ENCODE measurements around the gene THRSP.
"Not testable (repeated sequence)": the region's sequence is repeated elsewhere in the genome, so short reads cannot be mapped to it uniquely, and the experiment has no call there.

THRSP gene, protein sequence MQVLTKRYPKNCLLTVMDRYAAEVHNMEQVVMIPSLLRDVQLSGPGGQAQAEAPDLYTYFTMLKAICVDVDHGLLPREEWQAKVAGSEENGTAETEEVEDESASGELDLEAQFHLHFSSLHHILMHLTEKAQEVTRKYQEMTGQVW

GRCh38 chr11:78063440-78064181 lies at the start of gene THRSP:
Gene THRSP, plus strand, starts transcription at chr11:78063861. Its CDS starts 21 bp downstream, at chr11:78063882.
- in situ Hi-C loops (cut with HindIII; ENCODE audit: low pct_ligation_motif_present, low pct_unique_long_range_greater_than_20kb, low sequenced_read_pairs), result no loop called here
- no peak for DNase-seq

GRCh38 chr11:78014937-78015520 lies 48.6 kb upstream of the THRSP start:
- DNase-seq; in situ Hi-C loops (cut with HindIII; ENCODE audit: low pct_ligation_motif_present, low pct_unique_long_range_greater_than_20kb, low sequenced_read_pairs): not testable (repeated sequence)

DNA sequence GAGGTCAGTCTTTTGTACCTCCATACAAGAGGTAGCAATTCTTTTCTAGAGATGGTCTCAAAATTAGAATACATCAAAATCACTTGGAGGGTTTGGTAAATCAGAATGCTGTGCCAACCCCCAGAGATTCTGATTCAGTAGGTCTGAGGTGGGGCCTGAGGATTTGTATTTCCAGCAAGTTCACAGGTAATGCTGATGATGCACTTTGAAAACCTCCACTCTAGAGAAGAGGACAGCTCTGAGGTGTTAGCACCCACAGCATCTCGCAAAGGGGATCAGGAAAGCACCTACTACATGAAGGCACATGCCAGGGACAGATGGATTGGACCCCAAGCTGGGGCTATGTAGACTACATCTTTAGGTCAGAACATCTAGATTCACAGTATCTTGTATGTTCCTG lies 47.8 kb upstream of the THRSP start:
- in situ Hi-C loops (cut with HindIII; ENCODE audit: low pct_ligation_motif_present, low pct_unique_long_range_greater_than_20kb, low sequenced_read_pairs), result no loop called here
- no peak for DNase-seq

DNA sequence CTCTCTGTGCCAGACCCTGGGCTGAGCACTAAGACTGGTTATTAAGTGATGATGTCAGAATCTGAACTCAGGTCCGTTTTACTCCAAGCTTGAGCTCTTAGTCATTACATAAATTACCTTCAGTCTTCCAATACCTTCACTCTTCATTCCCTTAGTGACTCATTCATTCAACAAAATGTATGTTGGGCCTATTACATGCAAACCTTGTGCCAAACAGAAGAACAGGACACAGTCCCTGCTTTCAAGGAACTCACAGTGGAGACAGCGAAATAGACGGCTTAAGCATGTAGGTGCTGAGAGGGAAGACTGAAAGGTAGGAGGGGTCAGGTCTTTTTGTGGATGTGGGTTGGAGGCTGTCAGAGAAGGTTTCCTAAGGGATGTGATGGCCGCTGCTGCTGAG lies 43.9 kb upstream of the THRSP start:
- in situ Hi-C loops (cut with HindIII; ENCODE audit: low pct_ligation_motif_present, low pct_unique_long_range_greater_than_20kb, low sequenced_read_pairs), result no loop called here
- no peak for DNase-seq

DNA sequence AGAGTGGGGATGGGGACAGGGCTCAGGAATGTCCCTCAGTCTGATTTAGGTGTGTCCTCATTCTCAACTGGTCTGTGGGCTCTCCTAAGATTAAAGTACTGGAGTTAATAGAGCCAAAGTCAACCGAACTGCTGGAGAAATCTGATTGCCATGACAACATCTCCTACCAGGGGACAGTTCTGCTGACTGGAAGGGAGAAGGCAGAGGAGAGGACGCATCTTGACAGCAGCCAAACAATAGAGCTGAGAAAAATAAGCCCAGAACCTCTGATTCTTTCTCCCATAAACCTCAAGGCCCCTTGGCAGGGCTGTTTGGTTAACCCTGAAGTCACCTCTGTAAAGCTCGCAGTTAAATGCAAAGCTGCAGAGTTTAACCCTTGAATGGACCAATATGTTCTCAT lies 43.4 kb upstream of the THRSP start:
- in situ Hi-C loops (cut with HindIII; ENCODE audit: low pct_ligation_motif_present, low pct_unique_long_range_greater_than_20kb, low sequenced_read_pairs), result no loop called here
- no peak for DNase-seq

- in situ Hi-C loops (cut with HindIII; ENCODE audit: low pct_ligation_motif_present, low pct_unique_long_range_greater_than_20kb, low sequenced_read_pairs), result no loop called here
- no peak for DNase-seq
These were observed 42.0 kb upstream of the THRSP start for GRCh38 chr11:78021611-78022010.

DNA sequence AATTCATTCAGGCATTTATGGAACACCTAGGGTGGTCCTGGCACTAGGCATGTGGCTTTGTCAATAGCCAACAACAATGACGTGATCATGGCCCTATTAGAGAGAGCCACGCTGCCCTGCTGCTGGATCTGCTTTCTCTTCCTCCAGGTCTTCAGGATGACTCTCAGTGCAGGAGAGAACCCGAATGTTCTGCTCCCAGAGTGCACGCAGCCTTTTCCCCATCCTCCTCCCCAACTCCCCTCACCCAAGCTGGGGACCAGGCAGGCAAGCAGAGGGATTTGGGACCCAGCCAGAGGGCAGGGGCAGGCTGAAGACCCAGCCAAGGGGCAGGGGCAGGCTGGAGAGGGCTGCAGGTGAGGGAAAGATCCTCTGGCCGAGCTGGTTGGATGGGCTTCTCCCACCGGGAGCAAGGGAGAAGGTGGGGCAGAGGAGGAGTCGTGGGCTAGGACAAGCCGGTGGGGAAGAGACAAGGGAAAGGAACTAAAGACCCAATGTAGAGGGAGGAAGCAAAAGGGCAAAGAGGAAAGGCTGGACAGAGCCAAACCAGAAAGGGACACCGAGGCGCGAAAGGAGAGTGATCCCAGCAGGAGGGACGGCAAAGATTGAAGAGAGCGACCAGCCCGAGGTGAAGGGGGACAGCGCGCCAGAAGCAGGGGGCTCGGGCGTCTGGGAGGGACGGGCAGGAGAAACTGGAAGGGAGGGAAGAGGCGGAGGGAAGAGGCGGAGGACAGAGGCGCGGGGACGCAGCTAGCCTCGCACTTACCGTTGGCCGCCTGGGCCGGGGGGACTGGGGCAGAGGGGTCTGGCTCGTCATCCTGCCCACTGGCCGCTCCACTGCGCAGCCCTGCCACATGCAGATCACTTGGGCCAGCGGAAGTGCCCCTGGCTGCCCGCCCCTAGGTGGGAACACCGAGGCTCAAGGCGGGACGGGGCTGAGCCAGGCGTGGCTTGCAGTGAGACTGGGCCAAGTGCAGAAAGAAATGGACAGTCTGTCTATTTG lies 41.0 kb upstream of the THRSP start, which contains the start of gene KCTD14:
Gene KCTD14 (minus strand): TSS at position 880 of the 1,000 bp plus-strand sequence. CDS start 27 bp downstream, at position 853.
- peak; percentile 62 for DNase-seq
- in situ Hi-C loops (cut with HindIII; ENCODE audit: low pct_ligation_motif_present, low pct_unique_long_range_greater_than_20kb, low sequenced_read_pairs), result no loop called here

- in situ Hi-C loops (cut with HindIII; ENCODE audit: low pct_ligation_motif_present, low pct_unique_long_range_greater_than_20kb, low sequenced_read_pairs), result no loop called here
- DNase-seq, result no peak
These were observed 40.2 kb upstream of the THRSP start for GRCh38 chr11:78023426-78023825.

- in situ Hi-C loops (cut with HindIII; ENCODE audit: low pct_ligation_motif_present, low pct_unique_long_range_greater_than_20kb, low sequenced_read_pairs), result no loop called here
- no peak for DNase-seq
These were observed 38.3 kb upstream of the THRSP start for GRCh38 chr11:78025378-78025777.

DNA sequence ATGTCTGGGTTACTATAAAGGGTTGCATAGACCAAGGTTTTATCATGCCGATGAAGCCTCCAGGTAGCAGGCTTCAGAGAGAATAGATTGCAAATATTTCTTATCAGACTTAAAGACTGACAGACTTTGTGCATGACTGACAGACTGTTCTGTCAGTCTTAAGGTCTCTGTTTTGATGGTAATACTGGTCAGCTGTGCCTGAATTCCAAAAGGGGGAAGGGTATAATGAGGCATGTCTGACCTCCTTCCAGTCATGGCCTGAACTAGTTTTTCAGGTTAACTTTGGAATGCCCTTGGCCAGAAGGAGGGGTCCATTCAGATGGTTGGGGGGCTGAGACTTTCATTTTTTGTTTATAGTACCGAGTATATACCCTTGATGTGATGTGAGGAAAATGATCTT lies 35.9 kb upstream of the THRSP start:
- no peak for DNase-seq
- in situ Hi-C loops (cut with HindIII; ENCODE audit: low pct_ligation_motif_present, low pct_unique_long_range_greater_than_20kb, low sequenced_read_pairs), result no loop called here

GRCh38 chr11:78028423-78028822 lies 35.2 kb upstream of the THRSP start:
- in situ Hi-C loops (cut with HindIII; ENCODE audit: low pct_ligation_motif_present, low pct_unique_long_range_greater_than_20kb, low sequenced_read_pairs); DNase-seq: not testable (repeated sequence)

DNA sequence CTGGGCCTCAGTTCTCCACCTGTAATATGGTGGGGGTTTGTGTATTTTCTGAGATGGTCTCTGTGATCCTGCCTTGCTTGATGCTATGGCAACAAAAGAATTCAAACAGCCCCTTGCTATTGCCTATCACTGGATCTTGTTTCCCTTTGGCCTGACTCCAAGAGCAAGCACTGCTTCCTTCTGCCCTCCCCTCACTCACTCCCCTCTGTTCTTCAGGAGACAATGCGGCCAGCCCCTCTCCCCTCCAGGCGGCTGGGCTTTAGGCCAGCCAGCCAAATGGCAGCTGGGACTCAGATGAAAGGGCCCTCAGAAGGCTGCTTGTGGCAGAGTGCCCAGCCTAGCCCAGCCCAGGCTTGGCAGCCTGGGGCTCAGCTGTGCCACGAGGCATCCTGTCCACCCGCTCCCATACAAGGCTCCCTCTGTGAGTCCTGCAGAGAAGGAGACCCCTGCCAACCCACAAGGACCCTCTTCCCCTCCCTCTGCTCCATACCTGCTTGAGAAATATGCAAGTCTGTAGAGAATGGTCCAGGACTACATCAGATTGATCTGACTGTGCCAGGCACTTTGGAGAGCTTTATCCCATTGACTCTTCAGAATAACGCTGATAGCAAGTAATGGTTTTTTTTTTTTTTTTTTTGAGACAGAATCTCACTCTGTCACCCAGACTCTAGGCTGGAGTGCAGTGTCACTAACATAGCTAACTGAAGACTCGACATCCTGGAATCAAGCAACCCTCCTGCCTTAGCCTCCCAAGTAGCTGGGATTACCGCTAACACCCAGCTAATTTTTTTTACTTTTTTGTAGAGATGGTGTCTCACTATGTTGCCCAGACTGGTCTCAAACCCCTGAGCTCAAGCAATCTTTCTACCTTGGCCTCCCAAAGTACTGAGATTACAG lies 33.0 kb upstream of the THRSP start:
- DNase-seq, result no peak

DNA sequence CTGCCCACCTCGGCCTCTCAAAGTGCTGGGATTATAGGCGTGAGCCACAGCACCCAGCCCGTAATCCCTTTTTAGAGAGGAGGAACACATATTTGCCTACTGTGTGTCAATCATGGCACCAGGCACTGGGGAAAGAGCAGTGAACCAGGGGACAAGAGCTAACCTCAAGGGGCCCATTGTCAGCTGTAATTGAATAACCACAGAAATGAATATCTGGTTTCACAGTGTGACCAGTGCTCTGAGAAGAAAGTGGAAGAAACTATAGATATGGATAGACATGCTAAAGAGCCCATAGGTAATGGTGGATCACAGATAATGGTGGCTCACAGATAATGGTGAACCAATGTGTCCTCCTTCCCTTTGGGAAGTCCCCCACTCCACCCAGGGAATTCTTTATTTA lies 32.0 kb upstream of the THRSP start:
- DNase-seq, result no peak
- in situ Hi-C loops (cut with HindIII; ENCODE audit: low pct_ligation_motif_present, low pct_unique_long_range_greater_than_20kb, low sequenced_read_pairs), result no loop called here

More for the DNA sequence above, 33.0 kb upstream of the THRSP start:
- in situ Hi-C loops (cut with HindIII; ENCODE audit: low pct_ligation_motif_present, low pct_unique_long_range_greater_than_20kb, low sequenced_read_pairs), result no loop called here

DNA sequence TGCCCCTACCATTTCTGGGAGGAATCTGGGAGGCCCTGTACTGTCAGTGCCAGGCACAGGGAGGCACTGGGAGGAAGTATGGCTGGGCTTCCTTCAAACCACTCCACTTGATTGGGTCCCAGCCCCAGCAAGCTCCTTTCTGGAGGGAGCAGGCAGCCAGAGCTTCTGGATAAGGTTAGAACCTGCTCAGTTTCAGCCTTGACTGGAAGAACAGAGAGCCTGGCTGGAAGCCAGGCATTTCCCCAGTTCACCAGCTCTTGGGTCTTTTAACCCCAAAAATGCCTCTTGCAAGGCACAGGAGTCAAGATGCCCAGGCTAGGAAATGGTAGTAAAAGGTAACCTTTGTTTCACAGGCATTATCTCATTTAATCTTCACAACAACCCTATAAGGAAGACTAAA lies 31.6 kb upstream of the THRSP start:
- in situ Hi-C loops (cut with HindIII; ENCODE audit: low pct_ligation_motif_present, low pct_unique_long_range_greater_than_20kb, low sequenced_read_pairs), result no loop called here
- DNase-seq, result no peak

DNA sequence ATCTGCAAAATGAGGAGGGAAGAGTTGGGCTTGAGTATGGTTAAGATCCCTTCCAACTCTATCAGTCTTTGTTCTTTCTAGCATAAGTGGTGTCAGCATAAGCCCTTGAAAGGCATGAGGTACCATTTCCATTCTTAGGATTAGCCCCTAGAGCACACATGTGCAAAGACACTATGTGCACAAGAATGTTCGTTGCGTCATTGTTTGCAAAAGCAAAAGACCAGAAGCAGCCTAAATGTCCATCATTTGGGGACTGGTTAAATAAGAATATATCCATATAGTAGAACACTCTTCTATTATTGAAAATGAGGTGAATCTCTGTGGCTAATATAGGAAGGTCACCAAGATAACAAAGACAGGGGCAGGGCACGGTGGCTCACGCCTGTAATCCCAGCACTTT lies 30.6 kb upstream of the THRSP start:
- in situ Hi-C loops (cut with HindIII; ENCODE audit: low pct_ligation_motif_present, low pct_unique_long_range_greater_than_20kb, low sequenced_read_pairs), result no loop called here

DNA sequence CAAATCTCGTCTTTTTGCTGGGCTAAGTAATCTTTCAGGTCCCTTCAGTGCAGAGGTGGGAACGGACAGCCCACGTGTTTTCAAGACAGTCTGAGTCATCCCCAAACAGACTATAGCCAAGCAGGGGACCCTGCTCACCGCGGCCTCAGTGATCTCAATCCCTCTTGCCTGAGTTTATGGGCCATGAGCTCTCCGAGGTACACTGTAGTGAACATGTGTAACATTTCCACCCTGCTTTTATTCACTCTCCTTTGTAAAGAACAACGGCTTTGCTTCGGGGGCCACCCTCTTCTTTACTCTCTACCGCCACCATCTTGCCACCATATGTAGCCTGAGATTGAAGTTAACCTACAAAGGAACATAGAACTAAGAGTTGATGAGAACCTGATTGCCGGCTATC lies 29.0 kb upstream of the THRSP start:
- DNase-seq, result no peak
- in situ Hi-C loops (cut with HindIII; ENCODE audit: low pct_ligation_motif_present, low pct_unique_long_range_greater_than_20kb, low sequenced_read_pairs), result no loop called here

More for the DNA sequence above, 30.6 kb upstream of the THRSP start:
- DNase-seq, result no peak

GRCh38 chr11:78036313-78036712 lies 27.3 kb upstream of the THRSP start:
- DNase-seq, result no peak
- in situ Hi-C loops (cut with HindIII; ENCODE audit: low pct_ligation_motif_present, low pct_unique_long_range_greater_than_20kb, low sequenced_read_pairs), result no loop called here

DNA sequence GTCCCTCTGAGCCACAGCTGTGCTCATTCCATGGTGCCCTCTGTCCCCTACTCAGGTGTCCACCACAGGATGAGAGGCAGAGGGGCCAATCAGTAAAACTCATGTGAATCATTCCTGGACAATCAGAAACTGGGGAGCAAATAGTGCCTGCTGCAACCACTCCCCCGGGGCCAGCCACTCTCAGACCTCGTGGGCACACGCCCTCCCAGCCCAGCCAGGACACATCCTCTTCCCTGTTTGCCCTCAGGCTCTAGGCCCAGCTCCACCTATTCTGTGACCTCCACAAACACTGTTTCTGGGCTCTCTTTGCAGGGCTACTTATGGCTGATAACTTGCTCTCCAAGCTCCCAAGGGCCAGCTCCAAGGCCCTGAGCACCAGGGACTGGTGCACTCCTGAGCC lies 26.6 kb upstream of the THRSP start:
- in situ Hi-C loops (cut with HindIII; ENCODE audit: low pct_ligation_motif_present, low pct_unique_long_range_greater_than_20kb, low sequenced_read_pairs), result no loop called here
- DNase-seq, result no peak
